ENCODE data around the gene CRYGN. TPM values are rescaled to one million over a fixed set of nuclear protein-coding genes. Genes with fewer than 3 reads are reported as not detected.

The CRYGN gene
- total RNA-seq, 2 experiments from 2014 or later = 0.21 TPM; not detected in 1

- no peak overlapping the region for H3K27ac Mint-ChIP-seq
- H3K9me3 Mint-ChIP-seq = peaks cover 27% of the 10 kb centered on the region
Observed at GRCh38 chr7:151422212-151422611, 17.7 kb downstream of the CRYGN start.

GRCh38 chr7:151420144-151420543 lies 19.8 kb downstream of the CRYGN start:
- H3K4me3 Mint-ChIP-seq = no peak overlapping the region
- H3K27me3 Mint-ChIP-seq = peaks cover 3% of the 10 kb centered on the region
- POLR2A ChIA-PET = no interaction called here
- H3K4me1 Mint-ChIP-seq (ENCODE audit: low read depth) = no peaks in the 10 kb centered on the region
- no peak for DNase-seq
- intact Hi-C loops (cut with micrococcal nuclease) = no loop called here
- CTCF ChIA-PET = interaction anchor here (1.5 kb wide), 1 partner anchor 28 kb away, joined by 5 read pairs; no protein-coding TSS in a partner anchor
- peaks cover 27% of the 10 kb centered on the region for H3K9me3 Mint-ChIP-seq
- no peak overlapping the region for H3K27ac Mint-ChIP-seq
- peaks cover 1% of the 10 kb centered on the region for H3K36me3 Mint-ChIP-seq

More at GRCh38 chr7:151422212-151422611, 17.7 kb downstream of the CRYGN start:
- Mint-ChIP-seq H3K4me1 (ENCODE audit: low read depth) (no peaks in the 10 kb centered on the region), H3K4me3 (no peak overlapping the region), H3K36me3 (peaks cover 1% of the 10 kb centered on the region), H3K27me3 (no peaks in the 10 kb centered on the region)
- intact Hi-C loops (cut with micrococcal nuclease) = no loop called here
- DNase-seq = no peak
- ChIA-PET CTCF (interaction anchor here (1.7 kb wide), 1 partner anchor 26 kb away, joined by 7 read pairs; no protein-coding TSS in a partner anchor), POLR2A (no interaction called here)

- Mint-ChIP-seq H3K27ac (no peak overlapping the region), H3K27me3 (peaks cover 7% of the 10 kb centered on the region), H3K9me3 (peaks cover 18% of the 10 kb centered on the region), H3K4me1 (ENCODE audit: low read depth) (peaks cover 24% of the 10 kb centered on the region), H3K4me3 (no peak overlapping the region), H3K36me3 (peaks cover 1% of the 10 kb centered on the region)
- intact Hi-C loops (cut with micrococcal nuclease) = no loop called here
- ChIA-PET CTCF (interaction anchor here (1.4 to 1.8 kb wide), 2 partner anchors 31 to 48 kb away, joined by 4 to 6 read pairs; no protein-coding TSS in a partner anchor), POLR2A (no interaction called here)
- no peak for DNase-seq
Observed at GRCh38 chr7:151416941-151417315, 23.0 kb downstream of the CRYGN start.

- intact Hi-C loops (cut with micrococcal nuclease) = no loop called here
- Mint-ChIP-seq H3K27ac (no peak overlapping the region), H3K4me3 (no peak overlapping the region), H3K9me3 (peaks cover 13% of the 10 kb centered on the region), H3K36me3 (peaks cover 1% of the 10 kb centered on the region), H3K27me3 (peaks cover 9% of the 10 kb centered on the region), H3K4me1 (ENCODE audit: low read depth) (peaks cover 24% of the 10 kb centered on the region)
- POLR2A ChIA-PET = no interaction called here
- no peak for DNase-seq
- CTCF ChIA-PET = interaction anchor here (0.9 to 1.8 kb wide), 3 partner anchors 32 to 48 kb away, joined by 3 to 6 read pairs (median 4); no protein-coding TSS in a partner anchor
Observed at GRCh38 chr7:151416112-151416940, 23.6 kb downstream of the CRYGN start.

GRCh38 chr7:151415375-151416105 lies 24.4 kb downstream of the CRYGN start:
- Mint-ChIP-seq H3K27ac (no peak overlapping the region), H3K4me1 (ENCODE audit: low read depth) (peaks cover 26% of the 10 kb centered on the region), H3K9me3 (peaks cover 13% of the 10 kb centered on the region), H3K36me3 (peaks cover 1% of the 10 kb centered on the region), H3K4me3 (no peak overlapping the region), H3K27me3 (peaks cover 16% of the 10 kb centered on the region)
- intact Hi-C loops (cut with micrococcal nuclease) = loop anchor here (2.0 kb wide), 1 partner anchor 33 kb away; no protein-coding TSS in a partner anchor
- no peak for DNase-seq
- ChIA-PET POLR2A (no interaction called here), CTCF (interaction anchor here (0.7 to 1.8 kb wide), 3 partner anchors 34 to 64 kb away, joined by 3 to 6 read pairs (median 3); no protein-coding TSS in a partner anchor)

- no peak overlapping the region for H3K27ac Mint-ChIP-seq
- H3K4me3 Mint-ChIP-seq = no peak overlapping the region
- DNase-seq = no peak
- ChIA-PET POLR2A (no interaction called here), CTCF (interaction anchor here (0.8 to 1.6 kb wide), 2 partner anchors 20 to 36 kb away, joined by 3 to 5 read pairs; no protein-coding TSS in a partner anchor)
- H3K9me3 Mint-ChIP-seq = peaks cover 2% of the 10 kb centered on the region
- peaks cover 36% of the 10 kb centered on the region for H3K4me1 Mint-ChIP-seq (ENCODE audit: low read depth)
- H3K36me3 Mint-ChIP-seq = peaks cover 1% of the 10 kb centered on the region
- peaks cover 24% of the 10 kb centered on the region for H3K27me3 Mint-ChIP-seq
- intact Hi-C loops (cut with micrococcal nuclease) = no loop called here
Observed at GRCh38 chr7:151413241-151413640, 26.7 kb downstream of the CRYGN start.

- intact Hi-C loops (cut with micrococcal nuclease) = no loop called here
- POLR2A ChIA-PET = interaction anchor here (1.0 kb wide), 1 partner anchor 18 kb away, joined by 4 read pairs; no protein-coding TSS in a partner anchor
- H3K27me3 Mint-ChIP-seq = peaks cover 24% of the 10 kb centered on the region
Observed at GRCh38 chr7:151412318-151412717, 27.6 kb downstream of the CRYGN start.

GRCh38 chr7:151411551-151411950 lies 28.4 kb downstream of the CRYGN start:
- CTCF ChIA-PET = interaction anchor here (1.0 to 1.6 kb wide), 5 partner anchors 37 to 90 kb away, joined by 3 to 6 read pairs (median 4); no protein-coding TSS in a partner anchor
- intact Hi-C loops (cut with micrococcal nuclease) = no loop called here
- peaks cover 24% of the 10 kb centered on the region for H3K27me3 Mint-ChIP-seq

More at GRCh38 chr7:151412318-151412717, 27.6 kb downstream of the CRYGN start:
- Mint-ChIP-seq H3K36me3 (no peaks in the 10 kb centered on the region), H3K9me3 (no peaks in the 10 kb centered on the region), H3K4me1 (ENCODE audit: low read depth) (peaks cover 36% of the 10 kb centered on the region), H3K4me3 (no peak overlapping the region), H3K27ac (no peak overlapping the region)
- DNase-seq = peak; percentile 28
- CTCF ChIA-PET = interaction anchor here (1.0 to 1.6 kb wide), 4 partner anchors 37 to 90 kb away, joined by 3 to 6 read pairs (median 4); no protein-coding TSS in a partner anchor

GRCh38 chr7:151410405-151411390 lies 29.2 kb downstream of the CRYGN start:
- Mint-ChIP-seq H3K27ac (no peak overlapping the region), H3K27me3 (peaks cover 24% of the 10 kb centered on the region), H3K36me3 (no peaks in the 10 kb centered on the region), H3K4me1 (ENCODE audit: low read depth) (peaks cover 36% of the 10 kb centered on the region), H3K4me3 (no peak overlapping the region), H3K9me3 (no peaks in the 10 kb centered on the region)
- POLR2A ChIA-PET = no interaction called here
- DNase-seq = no peak
- CTCF ChIA-PET = interaction anchor here (1.3 to 1.8 kb wide), 5 partner anchors 38 to 42 kb away, joined by 4 to 8 read pairs (median 6); no protein-coding TSS in a partner anchor
- intact Hi-C loops (cut with micrococcal nuclease) = no loop called here

More at GRCh38 chr7:151411551-151411950, 28.4 kb downstream of the CRYGN start:
- Mint-ChIP-seq H3K9me3 (no peaks in the 10 kb centered on the region), H3K36me3 (no peaks in the 10 kb centered on the region), H3K4me3 (no peak overlapping the region), H3K4me1 (ENCODE audit: low read depth) (peaks cover 36% of the 10 kb centered on the region), H3K27ac (no peak overlapping the region)
- POLR2A ChIA-PET = interaction anchor here (1.0 kb wide), 1 partner anchor 19 kb away, joined by 4 read pairs; no protein-coding TSS in a partner anchor
- no peak for DNase-seq

- H3K27ac Mint-ChIP-seq = peak within 1 kb of the TSS; percentile 29
- ChIA-PET CTCF (interaction anchor here (1.4 to 1.8 kb wide), 2 partner anchors 39 to 42 kb away, joined by 6 to 8 read pairs; no protein-coding TSS in a partner anchor), POLR2A (interaction anchor here (0.5 kb wide), 1 partner anchor 321 kb away, joined by 3 read pairs; no protein-coding TSS in a partner anchor)
- intact Hi-C loops (cut with micrococcal nuclease) = no loop called here
- H3K36me3 Mint-ChIP-seq = no peaks in the 10 kb centered on the region
- peaks cover 21% of the 10 kb centered on the region for H3K27me3 Mint-ChIP-seq
- no peaks in the 10 kb centered on the region for H3K9me3 Mint-ChIP-seq
- H3K4me3 Mint-ChIP-seq = peak within 1 kb of the TSS; percentile 67
- peaks cover 36% of the 10 kb centered on the region for H3K4me1 Mint-ChIP-seq (ENCODE audit: low read depth)
- no peak for DNase-seq
Observed at GRCh38 chr7:151409667-151410404, 30.1 kb downstream of the CRYGN start, which contains the start of gene WDR86. Gene WDR86 (minus strand): TSS chr7:151410038. CDS start chr7:151409589, 449 bp downstream.
